K562 (cell line): Measurements from ENCODE around the gene VWA7. TPM values are rescaled to one million over a fixed set of nuclear protein-coding genes. Genes with fewer than 3 reads are reported as not detected.
A peak's percentile ranks its signal among the peaks of the same experiment; 100 is the strongest.

ENCODE experiments used
- ARHGAP35 ChIP-seq: fragments of 450-650 bp; IDR thresholded peaks from 2 replicates; pipeline ENCODE4 v1.6.1; 2018; ENCODE audit not compliant: partially characterized antibody
- ATF7 ChIP-seq: fragments of 450-650 bp; IDR thresholded peaks from 2 replicates; pipeline ENCODE4 v1.7.1; 2014; ENCODE audit warnings: mild to moderate bottlenecking, moderate library complexity
- HDAC1 ChIP-seq, 2 experiments: fragments of 450-650 bp; IDR thresholded peaks; 2 replicates each; pipeline ENCODE4 v1.6.1; 2016 to 2017; ENCODE audit warnings: inconsistent platforms in 1 of 2, mild to moderate bottlenecking in 1 of 2, moderate library complexity in 1 of 2
- HDAC2 ChIP-seq: fragments of 450-650 bp; IDR thresholded peaks from 2 replicates; pipeline ENCODE4 v1.6.1; 2016; ENCODE audit warnings: mild to moderate bottlenecking
- NCOR1 ChIP-seq: fragments of 450-650 bp; IDR thresholded peaks from 2 replicates; pipeline ENCODE4 v1.6.1; 2016; ENCODE audit warnings: mild to moderate bottlenecking, moderate library complexity
- NR4A1 ChIP-seq, 2 experiments: fragments of 250-450 bp in 1 of 2; fragments of 450-650 bp in 1 of 2; sonication (Bioruptor Pico) in 1 of 2; IDR thresholded peaks; 2 replicates each; pipeline versions ENCODE4 v1.4.0 to v1.6.1; 2016 to 2020; ENCODE audit warnings: mild to moderate bottlenecking in 2 of 2, missing compliant biosample characterization in 1 of 2, missing genetic modification characterization in 1 of 2, moderate library complexity in 1 of 2
- POLR2A ChIP-seq: fragments of 450-650 bp; conservative IDR thresholded peaks from 2 replicates; pipeline ENCODE4 v1.6.1; 2016
- SRF ChIP-seq, 2 experiments: fragments of 250-450, 450-650 bp in 1 of 2; sonication (Bioruptor Pico) in 1 of 2; sonication (generic) in 1 of 2; formaldehyde crosslinking; IDR thresholded peaks; 2 replicates each; pipeline versions ENCODE4 v1.5.0 to v1.5.1; 2020 to 2022; ENCODE audit warnings: mild to moderate bottlenecking in 1 of 2, missing genetic modification reagents in 1 of 2
- ZKSCAN8 ChIP-seq: fragments of 200-800 bp; sonication (Bioruptor generic); IDR thresholded peaks from 2 replicates; pipeline ENCODE4 v1.6.1; 2016; ENCODE audit warnings: missing genetic modification characterization, missing compliant biosample characterization
- polyA plus RNA-seq, 8 experiments: library from polyadenylated mRNA; depleted of rRNA in 4 of 8; stranded (reverse) in 5 of 8; unstranded in 3 of 8; fragments of >200 nt; fragmentation: Nextera tagmentation in 2 of 8; fragmentation: Illumina TruSeq in 1 of 8; extraction: Ambion mirVana in 2 of 8; extraction: Trizol in 1 of 8; gene quantifications; 2 replicates each; pipeline versions ENCODE4 v1.2.1 to v1.2.3, GENCODE V29; 2011 to 2014; ENCODE audit warnings: inconsistent platforms in 1 of 8, missing spikeins in 1 of 8
- total RNA-seq, 7 experiments: library from RNA; depleted of rRNA in 6 of 7; stranded (reverse); fragments of >200 nt in 6 of 7; fragmentation: Illumina TruSeq in 2 of 7; extraction: Trizol in 2 of 7; gene quantifications; 2 replicates each; pipeline versions ENCODE4 v1.2.1 to v1.2.3, GENCODE V29; 2011 to 2021; ENCODE audit warnings: low replicate concordance in 1 of 7
- TF ChIP-seq, protein P1 (sequence below): fragments of 200-600 bp; sonication (generic); IDR thresholded peaks from one replicate; pipeline ENCODE4 v1.6.1; 2012; ENCODE audit warnings: mild to moderate bottlenecking, low read depth, low read length, inconsistent platforms
- TF ChIP-seq, protein P2 (sequence below): IDR thresholded peaks from 2 replicates; pipeline ENCODE4 v1.6.1; 2011; ENCODE audit not compliant: insufficient read length; ENCODE audit errors: extremely low read depth
- TF ChIP-seq, protein P3 (sequence below): sonication (generic); formaldehyde crosslinking; IDR thresholded peaks from 2 replicates; pipeline ENCODE4 v1.8.0; 2022; ENCODE audit warnings: missing genetic modification reagents, mild to moderate bottlenecking, moderate library complexity, borderline replicate concordance
- TF ChIP-seq, protein P4 (sequence below): fragments of 250-450 bp; sonication (Bioruptor Pico); IDR thresholded peaks from 2 replicates; pipeline ENCODE4 v1.4.0; 2020

VWA7 gene
- total and polyA plus RNA-seq, 9 of the 15 experiments (the other 6 are each of a cell fraction or from before 2014, with no cell fraction given): 0.18 to 2.9 (median 0.95) TPM

DNA sequence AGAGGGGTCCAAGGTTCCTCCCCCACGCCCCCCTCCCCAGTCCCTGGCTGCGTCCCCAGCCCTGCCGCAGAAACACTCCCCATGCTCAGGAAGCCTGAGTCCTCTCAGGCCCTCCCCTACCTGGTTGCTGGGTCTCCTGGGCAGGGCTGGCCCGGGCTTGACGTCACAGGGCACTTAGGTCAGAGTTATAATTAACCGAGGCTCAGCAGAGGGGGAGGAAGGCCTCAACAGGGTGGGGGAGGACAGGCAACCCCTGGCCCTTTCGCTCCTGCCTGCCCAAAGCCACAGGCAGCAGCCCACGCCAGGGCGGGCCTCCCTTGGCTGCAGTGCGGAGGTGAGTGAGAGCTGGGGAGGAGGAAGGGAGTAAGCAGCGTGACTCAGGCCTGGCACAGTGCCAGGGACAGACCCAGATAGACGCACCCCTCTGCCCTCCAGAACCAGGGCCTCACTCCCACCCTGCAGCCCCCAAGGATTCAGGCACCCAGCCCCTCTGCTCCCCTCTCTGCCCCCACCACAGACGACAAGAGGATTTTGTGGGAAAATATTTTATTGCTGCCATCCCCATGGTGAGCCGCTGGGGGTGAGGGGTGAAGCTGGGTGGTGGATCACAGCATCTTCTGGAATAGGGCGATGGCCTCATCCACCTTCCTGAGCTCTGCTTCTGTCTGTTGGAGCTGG lies at the start of gene VWA7 (continued):
- TF ChIP-seq, protein P1, sequence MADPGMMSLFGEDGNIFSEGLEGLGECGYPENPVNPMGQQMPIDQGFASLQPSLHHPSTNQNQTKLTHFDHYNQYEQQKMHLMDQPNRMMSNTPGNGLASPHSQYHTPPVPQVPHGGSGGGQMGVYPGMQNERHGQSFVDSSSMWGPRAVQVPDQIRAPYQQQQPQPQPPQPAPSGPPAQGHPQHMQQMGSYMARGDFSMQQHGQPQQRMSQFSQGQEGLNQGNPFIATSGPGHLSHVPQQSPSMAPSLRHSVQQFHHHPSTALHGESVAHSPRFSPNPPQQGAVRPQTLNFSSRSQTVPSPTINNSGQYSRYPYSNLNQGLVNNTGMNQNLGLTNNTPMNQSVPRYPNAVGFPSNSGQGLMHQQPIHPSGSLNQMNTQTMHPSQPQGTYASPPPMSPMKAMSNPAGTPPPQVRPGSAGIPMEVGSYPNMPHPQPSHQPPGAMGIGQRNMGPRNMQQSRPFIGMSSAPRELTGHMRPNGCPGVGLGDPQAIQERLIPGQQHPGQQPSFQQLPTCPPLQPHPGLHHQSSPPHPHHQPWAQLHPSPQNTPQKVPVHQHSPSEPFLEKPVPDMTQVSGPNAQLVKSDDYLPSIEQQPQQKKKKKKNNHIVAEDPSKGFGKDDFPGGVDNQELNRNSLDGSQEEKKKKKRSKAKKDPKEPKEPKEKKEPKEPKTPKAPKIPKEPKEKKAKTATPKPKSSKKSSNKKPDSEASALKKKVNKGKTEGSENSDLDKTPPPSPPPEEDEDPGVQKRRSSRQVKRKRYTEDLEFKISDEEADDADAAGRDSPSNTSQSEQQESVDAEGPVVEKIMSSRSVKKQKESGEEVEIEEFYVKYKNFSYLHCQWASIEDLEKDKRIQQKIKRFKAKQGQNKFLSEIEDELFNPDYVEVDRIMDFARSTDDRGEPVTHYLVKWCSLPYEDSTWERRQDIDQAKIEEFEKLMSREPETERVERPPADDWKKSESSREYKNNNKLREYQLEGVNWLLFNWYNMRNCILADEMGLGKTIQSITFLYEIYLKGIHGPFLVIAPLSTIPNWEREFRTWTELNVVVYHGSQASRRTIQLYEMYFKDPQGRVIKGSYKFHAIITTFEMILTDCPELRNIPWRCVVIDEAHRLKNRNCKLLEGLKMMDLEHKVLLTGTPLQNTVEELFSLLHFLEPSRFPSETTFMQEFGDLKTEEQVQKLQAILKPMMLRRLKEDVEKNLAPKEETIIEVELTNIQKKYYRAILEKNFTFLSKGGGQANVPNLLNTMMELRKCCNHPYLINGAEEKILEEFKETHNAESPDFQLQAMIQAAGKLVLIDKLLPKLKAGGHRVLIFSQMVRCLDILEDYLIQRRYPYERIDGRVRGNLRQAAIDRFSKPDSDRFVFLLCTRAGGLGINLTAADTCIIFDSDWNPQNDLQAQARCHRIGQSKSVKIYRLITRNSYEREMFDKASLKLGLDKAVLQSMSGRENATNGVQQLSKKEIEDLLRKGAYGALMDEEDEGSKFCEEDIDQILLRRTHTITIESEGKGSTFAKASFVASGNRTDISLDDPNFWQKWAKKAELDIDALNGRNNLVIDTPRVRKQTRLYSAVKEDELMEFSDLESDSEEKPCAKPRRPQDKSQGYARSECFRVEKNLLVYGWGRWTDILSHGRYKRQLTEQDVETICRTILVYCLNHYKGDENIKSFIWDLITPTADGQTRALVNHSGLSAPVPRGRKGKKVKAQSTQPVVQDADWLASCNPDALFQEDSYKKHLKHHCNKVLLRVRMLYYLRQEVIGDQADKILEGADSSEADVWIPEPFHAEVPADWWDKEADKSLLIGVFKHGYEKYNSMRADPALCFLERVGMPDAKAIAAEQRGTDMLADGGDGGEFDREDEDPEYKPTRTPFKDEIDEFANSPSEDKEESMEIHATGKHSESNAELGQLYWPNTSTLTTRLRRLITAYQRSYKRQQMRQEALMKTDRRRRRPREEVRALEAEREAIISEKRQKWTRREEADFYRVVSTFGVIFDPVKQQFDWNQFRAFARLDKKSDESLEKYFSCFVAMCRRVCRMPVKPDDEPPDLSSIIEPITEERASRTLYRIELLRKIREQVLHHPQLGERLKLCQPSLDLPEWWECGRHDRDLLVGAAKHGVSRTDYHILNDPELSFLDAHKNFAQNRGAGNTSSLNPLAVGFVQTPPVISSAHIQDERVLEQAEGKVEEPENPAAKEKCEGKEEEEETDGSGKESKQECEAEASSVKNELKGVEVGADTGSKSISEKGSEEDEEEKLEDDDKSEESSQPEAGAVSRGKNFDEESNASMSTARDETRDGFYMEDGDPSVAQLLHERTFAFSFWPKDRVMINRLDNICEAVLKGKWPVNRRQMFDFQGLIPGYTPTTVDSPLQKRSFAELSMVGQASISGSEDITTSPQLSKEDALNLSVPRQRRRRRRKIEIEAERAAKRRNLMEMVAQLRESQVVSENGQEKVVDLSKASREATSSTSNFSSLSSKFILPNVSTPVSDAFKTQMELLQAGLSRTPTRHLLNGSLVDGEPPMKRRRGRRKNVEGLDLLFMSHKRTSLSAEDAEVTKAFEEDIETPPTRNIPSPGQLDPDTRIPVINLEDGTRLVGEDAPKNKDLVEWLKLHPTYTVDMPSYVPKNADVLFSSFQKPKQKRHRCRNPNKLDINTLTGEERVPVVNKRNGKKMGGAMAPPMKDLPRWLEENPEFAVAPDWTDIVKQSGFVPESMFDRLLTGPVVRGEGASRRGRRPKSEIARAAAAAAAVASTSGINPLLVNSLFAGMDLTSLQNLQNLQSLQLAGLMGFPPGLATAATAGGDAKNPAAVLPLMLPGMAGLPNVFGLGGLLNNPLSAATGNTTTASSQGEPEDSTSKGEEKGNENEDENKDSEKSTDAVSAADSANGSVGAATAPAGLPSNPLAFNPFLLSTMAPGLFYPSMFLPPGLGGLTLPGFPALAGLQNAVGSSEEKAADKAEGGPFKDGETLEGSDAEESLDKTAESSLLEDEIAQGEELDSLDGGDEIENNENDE: peak; percentile 10
- TF ChIP-seq ATF7: peak; percentile 98
- peak; percentile 96 for TF ChIP-seq HDAC2
- peak in 1 of 2 experiments; percentile 79; a peak in 1 of 4 replicates for TF ChIP-seq SRF (CRISPR knock-in tag; IDR thresholded peaks at IDR 0.05)
- no peak for TF ChIP-seq ARHGAP35
- peak; percentile 84; the same call in 1 of the 2 replicates for TF ChIP-seq POLR2A
- no peak for TF ChIP-seq ZKSCAN8 (CRISPR knock-in tag)
- no peak for TF ChIP-seq NCOR1
- TF ChIP-seq HDAC1 (IDR thresholded peaks at IDR 0.05): peak in 1 of 2 experiments; percentile 96; a peak in 2 of 4 replicates
- TF ChIP-seq, protein P2, sequence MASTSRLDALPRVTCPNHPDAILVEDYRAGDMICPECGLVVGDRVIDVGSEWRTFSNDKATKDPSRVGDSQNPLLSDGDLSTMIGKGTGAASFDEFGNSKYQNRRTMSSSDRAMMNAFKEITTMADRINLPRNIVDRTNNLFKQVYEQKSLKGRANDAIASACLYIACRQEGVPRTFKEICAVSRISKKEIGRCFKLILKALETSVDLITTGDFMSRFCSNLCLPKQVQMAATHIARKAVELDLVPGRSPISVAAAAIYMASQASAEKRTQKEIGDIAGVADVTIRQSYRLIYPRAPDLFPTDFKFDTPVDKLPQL: no peak
- TF ChIP-seq, protein P3, sequence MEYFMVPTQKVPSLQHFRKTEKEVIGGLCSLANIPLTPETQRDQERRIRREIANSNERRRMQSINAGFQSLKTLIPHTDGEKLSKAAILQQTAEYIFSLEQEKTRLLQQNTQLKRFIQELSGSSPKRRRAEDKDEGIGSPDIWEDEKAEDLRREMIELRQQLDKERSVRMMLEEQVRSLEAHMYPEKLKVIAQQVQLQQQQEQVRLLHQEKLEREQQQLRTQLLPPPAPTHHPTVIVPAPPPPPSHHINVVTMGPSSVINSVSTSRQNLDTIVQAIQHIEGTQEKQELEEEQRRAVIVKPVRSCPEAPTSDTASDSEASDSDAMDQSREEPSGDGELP (CRISPR knock-in tag): peak; percentile 95
- TF ChIP-seq, protein P4, sequence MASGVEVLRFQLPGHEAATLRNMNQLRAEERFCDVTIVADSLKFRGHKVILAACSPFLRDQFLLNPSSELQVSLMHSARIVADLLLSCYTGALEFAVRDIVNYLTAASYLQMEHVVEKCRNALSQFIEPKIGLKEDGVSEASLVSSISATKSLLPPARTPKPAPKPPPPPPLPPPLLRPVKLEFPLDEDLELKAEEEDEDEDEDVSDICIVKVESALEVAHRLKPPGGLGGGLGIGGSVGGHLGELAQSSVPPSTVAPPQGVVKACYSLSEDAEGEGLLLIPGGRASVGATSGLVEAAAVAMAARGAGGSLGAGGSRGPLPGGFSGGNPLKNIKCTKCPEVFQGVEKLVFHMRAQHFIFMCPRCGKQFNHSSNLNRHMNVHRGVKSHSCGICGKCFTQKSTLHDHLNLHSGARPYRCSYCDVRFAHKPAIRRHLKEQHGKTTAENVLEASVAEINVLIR (CRISPR knock-in tag): peak; percentile 82
- TF ChIP-seq NR4A1 (CRISPR knock-in tag; IDR thresholded peaks at IDR 0.05): peak; percentile 79; the same call in 1 of the 2 replicates
- peak; percentile 86 for TF ChIP-seq NR4A1 (tag; IDR thresholded peaks at IDR 0.05)
